ENCODE data around the gene PAPPA.

DNA sequence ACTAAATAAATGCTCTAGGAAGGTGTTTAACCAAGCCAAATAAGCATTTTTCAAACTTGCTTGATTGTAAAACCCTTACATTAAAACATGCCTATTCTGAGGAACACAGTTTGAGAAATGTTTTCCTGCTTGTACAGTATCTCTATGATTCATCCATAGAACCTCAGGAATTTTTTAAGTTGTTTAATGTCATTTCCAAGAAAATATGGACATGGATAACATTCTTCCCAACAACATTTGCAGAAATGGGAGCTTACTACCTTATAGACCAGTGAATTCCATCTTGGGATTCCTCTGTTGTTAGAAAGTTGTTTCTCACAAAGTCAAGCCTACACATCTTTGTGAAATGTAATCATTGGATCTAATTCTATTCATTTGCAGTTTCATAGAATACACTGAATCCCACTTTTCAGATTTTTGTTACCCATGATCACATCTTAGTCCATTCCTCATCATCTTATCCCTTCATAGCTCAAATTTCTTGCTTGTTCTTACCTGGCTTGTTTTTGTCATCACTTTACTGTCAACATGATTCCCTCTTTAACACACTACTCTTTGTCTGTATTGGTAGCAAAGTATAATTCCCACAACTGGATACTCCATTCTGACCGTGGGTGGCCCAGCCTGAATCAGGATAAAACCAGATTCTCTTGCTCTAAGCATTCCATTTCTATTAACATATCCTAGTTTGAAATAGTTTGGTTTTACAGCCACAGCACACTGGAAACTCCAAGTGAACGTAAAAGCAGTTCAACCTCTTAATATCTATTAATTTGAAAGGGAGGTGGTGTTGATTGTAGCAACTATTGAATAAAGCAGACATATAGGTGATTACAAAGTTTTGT, 49.4 kb upstream of the PAPPA start:
- no peak for TF ChIP-seq EZH2 (IDR thresholded peaks at IDR 0.05; ENCODE audit: insufficient read depth, low read length)
- TF ChIP-seq, protein P1, sequence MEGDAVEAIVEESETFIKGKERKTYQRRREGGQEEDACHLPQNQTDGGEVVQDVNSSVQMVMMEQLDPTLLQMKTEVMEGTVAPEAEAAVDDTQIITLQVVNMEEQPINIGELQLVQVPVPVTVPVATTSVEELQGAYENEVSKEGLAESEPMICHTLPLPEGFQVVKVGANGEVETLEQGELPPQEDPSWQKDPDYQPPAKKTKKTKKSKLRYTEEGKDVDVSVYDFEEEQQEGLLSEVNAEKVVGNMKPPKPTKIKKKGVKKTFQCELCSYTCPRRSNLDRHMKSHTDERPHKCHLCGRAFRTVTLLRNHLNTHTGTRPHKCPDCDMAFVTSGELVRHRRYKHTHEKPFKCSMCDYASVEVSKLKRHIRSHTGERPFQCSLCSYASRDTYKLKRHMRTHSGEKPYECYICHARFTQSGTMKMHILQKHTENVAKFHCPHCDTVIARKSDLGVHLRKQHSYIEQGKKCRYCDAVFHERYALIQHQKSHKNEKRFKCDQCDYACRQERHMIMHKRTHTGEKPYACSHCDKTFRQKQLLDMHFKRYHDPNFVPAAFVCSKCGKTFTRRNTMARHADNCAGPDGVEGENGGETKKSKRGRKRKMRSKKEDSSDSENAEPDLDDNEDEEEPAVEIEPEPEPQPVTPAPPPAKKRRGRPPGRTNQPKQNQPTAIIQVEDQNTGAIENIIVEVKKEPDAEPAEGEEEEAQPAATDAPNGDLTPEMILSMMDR (IDR thresholded peaks at IDR 0.05; ENCODE audit: insufficient read depth, low read depth, low read length) = no peak
